SW480 (cell line): Measurements from ENCODE around the gene GRN.
"Not testable (repeated sequence)": the region's sequence is repeated elsewhere in the genome, so short reads cannot be mapped to it uniquely, and the experiment has no call there.

Experiments used
- DNase-seq: peaks from one replicate; pipeline ENCODE4 v3.0.0-alpha.2; 2016; ENCODE audit warnings: low spot score

The GRN gene

DNA sequence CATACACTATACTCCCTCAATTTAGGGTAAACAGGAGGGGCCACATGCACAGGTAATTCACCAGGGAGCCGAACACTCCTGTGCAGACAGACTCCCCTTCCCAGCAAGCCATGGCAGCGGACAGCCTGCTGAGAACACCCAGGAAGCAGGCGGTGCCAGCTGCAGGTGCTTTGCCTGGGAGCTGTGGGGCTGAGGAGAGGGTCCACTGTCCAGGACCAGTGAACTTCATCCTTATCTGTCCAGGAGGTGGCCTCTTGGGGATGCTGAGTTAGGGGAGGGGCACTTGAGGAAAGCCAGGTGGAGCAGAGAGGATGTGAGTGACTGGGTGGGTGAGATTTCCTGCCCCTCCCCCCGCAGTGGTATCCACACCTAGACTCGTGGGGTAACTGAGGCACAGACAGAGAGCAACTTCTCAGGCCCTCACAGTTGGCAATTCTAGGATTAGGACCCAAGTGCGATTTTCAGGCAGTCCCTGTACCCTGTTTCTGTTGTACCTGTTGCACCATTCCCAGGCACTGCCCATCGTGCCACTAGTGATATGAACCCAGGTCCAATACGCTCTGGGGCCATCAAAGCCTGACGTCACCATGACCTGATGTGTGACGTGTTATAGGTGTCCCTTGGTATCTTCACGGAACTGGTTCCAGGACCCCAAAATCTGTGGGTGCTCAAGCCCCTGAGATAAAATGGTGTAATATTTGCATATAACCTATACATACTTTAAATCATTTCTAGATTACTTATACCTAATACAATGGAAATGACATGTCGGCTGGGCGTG lies 1.2 kb downstream of the GRN start:
- no peak for DNase-seq

DNA sequence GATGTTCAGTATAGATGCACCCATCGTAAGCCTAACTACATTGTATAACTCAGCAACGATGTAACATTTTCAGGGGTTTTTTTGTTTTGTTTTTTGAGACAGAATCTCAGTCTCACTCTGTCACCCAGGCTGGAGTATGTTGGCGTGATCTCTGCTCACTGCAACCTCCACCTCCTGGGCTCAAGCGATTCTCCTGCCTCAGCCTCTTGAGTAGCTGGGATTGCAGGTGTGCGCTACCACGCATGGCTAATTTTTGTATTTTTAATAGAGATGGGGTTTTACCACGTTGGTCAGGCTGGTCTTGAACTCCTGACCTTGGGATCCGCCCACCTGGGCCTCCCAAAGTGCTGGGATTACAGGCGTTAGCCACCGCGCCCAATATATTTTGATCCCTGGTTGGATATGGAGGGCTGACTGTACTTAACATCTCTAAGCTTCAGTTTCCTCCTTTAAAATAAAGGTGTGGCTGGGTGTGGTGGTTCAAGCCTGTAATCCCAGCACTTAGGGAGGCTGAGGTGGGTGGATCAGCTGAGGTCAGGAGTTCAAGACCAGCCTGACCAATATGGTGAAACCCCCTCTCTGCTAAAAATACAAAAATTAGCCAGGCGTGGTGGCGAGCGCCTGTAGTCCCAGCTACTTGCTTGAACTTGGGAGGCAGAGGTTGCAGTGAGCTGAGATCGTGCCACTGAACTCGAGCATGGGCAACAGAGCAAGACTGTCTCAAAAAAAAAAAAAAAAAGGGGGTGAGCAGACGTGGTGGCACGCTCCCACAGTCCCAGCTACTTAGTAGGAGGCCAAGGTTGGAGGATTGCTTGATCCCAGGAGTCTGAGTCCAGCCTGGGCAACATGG lies 2.3 kb downstream of the GRN start:
- DNase-seq: not testable (repeated sequence)

DNA sequence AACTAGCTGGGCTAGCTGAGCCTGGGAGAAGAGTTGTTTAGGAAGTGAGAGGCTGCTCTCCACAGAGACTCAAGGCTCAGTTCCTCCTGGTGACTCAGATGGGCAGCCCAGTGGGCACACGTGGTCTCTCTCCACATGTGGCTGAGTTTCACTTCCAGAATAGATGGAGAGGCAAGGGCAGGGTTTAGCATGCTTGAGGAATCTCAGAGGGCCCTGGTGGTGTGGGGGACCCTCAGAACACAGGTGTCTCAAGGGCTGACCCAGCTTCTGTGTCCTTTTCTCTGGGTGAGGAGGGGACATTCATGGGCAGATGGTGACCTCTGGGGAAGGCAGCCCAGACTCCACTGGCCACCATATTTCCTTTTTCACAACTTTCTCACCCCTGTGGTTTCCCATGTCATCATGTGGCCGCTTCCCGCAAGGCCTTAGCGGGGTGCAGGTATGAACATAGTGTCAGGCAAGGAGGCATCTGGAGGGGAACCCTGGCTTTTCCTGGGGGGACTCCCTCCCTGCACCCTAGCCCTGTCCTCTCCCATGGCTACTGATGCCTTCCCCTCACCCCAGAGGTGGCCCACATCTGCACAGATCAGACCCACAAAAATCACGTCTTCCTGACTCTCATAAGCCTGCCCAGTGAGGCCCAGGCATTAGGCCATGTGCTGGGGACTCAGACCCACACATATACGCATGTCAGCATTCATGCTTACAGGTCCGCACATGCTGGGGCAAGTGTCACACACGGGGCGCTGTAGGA lies 3.3 kb downstream of the GRN start:
- no peak for DNase-seq

DNA sequence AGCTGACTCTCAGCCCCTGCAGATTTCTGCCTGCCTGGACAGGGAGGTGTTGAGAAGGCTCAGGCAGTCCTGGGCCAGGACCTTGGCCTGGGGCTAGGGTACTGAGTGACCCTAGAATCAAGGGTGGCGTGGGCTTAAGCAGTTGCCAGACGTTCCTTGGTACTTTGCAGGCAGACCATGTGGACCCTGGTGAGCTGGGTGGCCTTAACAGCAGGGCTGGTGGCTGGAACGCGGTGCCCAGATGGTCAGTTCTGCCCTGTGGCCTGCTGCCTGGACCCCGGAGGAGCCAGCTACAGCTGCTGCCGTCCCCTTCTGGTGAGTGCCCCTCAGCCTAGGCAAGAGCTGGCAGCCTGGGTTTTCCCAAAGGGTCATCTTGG lies 3.9 kb downstream of the GRN start:
- no peak for DNase-seq

DNA sequence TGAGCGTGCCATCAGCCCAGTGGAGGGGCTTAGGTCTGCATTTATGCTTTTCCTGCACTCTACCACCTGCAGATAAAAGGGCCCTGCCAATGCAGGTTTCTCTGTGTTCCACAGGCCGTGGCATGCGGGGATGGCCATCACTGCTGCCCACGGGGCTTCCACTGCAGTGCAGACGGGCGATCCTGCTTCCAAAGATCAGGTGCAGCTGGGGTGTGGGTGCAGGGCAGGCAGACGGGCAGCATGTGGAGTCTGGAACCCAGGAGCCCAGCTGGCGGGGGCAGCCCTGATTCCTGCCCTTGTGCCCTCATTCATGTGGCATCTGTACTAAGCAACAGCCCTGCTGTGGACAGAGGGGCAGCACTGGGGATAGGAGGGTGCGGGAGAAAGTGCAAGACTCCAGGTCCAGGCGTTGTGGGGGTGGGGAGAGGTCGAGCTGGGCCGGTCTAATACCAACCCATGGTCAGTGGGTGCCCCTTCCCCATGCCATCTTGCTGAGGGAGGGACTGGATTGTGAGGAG lies 4.5 kb downstream of the GRN start:
- DNase-seq: no peak

DNA sequence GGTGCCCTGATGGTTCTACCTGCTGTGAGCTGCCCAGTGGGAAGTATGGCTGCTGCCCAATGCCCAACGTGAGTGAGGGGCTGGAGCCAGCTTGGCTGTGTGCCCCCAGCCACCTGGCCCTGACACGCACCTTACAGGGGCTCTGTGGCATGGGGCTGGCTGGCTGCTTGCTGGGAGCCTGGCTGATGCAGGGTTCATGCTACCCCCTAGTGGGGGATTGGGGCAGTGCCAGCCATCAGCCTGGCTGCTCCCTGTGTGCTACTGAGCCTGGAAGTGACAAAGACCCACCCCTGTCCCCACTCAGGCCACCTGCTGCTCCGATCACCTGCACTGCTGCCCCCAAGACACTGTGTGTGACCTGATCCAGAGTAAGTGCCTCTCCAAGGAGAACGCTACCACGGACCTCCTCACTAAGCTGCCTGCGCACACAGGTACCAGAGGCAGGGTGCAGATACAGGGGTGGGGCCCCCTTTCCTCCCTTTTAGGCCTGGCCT lies 5.7 kb downstream of the GRN start:
- no peak for DNase-seq

DNA sequence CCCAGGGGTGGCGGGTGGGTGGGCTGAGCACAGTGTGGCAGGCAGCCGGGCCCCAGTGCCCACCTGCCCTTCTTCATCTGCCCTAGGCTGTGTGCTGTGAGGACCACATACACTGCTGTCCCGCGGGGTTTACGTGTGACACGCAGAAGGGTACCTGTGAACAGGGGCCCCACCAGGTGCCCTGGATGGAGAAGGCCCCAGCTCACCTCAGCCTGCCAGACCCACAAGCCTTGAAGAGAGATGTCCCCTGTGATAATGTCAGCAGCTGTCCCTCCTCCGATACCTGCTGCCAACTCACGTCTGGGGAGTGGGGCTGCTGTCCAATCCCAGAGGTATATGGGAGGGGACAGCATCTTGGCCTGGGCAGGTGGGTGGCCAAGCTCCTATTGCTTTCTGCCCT lies 6.4 kb downstream of the GRN start:
- no peak for DNase-seq

DNA sequence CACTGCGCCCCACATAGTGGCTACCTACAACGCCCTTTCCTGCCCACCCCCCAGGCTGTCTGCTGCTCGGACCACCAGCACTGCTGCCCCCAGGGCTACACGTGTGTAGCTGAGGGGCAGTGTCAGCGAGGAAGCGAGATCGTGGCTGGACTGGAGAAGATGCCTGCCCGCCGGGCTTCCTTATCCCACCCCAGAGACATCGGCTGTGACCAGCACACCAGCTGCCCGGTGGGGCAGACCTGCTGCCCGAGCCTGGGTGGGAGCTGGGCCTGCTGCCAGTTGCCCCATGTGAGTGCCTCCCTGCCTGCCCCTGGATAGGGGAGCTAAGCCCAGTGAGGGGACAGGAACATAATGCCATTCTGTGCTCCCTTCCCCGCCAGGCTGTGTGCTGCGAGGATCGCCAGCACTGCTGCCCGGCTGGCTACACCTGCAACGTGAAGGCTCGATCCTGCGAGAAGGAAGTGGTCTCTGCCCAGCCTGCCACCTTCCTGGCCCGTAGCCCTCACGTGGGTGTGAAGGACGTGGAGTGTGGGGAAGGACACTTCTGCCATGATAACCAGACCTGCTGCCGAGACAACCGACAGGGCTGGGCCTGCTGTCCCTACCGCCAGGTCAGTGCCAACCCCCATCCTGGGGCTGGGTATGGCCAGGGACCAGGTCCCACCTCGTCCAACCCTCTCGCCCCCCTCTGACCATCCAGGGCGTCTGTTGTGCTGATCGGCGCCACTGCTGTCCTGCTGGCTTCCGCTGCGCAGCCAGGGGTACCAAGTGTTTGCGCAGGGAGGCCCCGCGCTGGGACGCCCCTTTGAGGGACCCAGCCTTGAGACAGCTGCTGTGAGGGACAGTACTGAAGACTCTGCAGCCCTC lies 7.1 kb downstream of the GRN start:
- DNase-seq: no peak

DNA sequence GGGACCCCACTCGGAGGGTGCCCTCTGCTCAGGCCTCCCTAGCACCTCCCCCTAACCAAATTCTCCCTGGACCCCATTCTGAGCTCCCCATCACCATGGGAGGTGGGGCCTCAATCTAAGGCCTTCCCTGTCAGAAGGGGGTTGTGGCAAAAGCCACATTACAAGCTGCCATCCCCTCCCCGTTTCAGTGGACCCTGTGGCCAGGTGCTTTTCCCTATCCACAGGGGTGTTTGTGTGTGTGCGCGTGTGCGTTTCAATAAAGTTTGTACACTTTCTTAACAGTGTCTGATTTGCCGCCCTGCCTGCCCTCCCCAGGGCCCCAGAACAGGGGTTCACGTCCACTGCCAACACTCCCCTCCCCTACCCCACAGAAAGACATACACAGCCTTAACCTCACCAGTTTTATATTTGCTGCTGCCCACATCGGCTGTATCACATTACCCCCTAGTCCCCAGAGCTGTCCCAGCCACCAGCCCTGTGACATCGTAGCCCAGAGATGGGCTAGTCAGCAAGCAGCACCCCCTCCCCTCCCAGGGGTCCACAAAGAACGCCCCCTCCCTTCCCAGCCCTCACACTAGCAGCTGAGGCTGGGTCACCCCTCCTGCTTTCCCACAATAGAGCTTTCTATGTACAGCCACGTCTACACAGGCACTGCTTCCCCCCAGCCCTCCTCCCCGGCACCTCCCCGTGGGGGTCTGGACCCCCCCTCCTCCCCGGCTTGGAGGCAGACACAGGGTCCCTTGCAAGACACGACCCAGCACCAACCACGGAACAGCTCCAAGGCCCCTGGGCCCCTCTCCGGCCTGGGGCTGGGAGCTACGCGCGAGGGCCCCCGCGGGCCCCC lies 7.9 kb downstream of the GRN start:
- DNase-seq: no peak

DNA sequence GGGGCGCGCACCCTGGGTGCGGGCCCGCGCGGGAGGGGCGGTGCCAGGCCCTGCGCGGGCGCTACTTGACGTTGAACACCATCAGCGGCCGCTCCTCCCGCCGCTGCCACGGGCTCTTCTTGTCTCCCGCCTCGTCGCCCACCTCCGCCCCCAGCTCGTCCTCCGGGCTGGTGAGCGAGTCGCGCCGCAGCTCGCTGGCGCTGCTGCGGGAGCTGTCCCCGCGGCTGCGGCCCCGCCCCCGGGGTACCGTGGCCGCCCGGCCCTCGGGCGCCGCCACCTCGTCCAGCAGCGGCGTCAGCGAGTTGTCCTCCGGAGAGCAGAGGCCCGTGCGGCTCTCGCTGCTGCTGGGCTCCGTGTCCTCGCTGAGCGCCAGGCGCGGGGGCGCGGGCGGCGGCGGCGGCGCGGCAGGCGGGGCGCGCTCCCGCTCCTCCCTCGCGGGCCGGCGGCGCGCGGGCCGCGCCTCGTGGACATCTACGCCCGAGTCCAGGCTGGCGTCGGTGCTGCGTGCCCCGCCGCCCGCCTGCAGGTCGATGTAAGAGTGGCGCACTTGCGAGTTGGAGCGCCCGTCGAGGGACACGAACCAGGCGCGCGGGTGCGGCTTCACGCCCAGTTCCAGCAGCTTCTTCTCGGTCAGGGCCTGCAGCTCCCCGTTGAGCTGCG lies 8.7 kb downstream of the GRN start:
- DNase-seq: no peak

DNA sequence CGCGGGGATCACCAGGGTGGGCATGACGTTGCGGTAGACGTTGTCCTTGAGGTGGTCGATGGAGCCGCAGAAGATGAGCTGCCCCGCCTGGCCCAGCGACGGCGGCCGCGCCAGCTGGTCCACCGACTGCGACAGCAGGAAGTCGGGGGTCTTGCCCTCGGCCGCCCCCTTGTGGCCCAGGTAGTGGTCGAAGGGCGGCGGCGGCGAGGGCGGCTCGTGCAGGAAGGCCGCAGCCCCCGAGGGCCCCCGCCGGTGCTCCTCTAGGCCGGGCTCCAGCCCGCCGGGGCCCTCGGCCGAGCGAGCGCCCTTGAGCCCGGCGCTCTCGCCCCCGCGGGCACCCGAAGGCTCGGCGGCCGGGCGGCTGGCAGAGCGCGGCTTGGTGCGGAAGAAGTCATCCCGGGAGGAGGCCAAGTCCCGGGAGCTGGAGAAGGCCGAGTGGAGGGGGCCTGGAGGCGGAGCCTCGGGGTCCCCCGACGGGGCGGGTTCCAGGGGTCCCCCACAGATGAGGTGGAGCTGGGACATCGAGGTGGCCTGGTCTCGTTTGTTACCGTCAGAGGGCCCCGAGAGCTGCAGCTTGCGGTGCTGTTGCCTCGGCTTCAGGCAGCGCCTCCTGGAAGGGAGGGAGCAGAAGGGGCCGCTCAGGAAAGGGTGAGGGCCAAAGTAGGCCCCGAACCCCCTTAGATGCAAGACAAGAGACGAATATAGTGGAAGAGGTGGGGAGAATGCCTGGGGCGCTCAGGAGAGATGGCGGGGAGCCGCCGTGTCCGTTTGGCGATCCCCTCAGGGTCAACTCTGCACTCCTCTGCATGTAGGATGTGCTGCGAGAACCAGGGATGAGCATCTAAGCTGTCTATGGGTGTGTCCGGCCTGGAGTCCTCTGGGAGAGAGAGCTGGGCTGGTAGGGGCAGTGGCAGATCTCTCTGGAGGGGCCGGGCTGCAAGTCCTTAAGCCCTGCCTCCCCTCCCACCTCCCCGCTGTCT lies 9.8 kb downstream of the GRN start:
- DNase-seq: no peak

DNA sequence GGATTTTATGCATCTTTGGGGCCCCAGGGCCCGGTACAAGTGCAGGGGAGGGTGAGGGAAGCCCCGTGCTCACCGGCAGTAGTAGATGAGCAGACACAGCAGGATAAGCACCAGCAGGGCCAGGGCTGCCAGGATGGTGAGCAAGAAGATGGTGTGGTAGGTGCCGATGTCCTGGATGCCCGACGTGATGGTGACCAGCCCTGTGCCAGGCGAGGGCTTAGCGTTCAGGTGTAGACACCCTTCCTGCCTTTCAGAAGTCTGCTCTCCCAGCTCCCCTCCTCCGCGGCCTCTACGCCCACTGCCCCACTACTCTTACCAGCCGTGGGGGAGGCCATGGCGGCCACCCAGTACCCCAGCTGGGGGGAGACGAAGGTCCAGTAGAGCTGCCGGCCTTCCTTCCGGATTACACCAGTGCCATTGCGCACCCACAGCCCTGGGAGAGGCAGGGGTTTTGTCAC lies 10.6 kb downstream of the GRN start:
- no peak for DNase-seq

DNA sequence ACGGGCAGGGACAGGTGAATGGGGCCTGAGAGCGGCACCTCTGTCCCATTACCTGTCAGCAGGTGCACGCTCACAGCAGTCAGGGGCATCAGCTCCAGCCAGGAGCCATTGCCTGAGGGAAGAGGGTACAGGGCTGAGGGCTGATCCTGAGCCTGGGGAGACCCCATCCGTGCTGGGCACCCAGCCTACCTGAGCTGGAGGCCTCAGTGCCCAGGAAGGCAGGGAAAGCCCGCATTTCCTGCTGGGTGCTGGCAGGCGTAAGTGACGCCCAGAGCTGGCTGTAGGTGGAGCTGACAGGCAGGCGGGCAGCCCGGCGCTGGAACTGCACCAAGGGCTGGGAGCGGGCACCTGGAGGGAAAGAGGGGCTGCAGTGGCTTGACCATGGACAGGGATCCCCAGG lies 11.1 kb downstream of the GRN start:
- DNase-seq: no peak

DNA sequence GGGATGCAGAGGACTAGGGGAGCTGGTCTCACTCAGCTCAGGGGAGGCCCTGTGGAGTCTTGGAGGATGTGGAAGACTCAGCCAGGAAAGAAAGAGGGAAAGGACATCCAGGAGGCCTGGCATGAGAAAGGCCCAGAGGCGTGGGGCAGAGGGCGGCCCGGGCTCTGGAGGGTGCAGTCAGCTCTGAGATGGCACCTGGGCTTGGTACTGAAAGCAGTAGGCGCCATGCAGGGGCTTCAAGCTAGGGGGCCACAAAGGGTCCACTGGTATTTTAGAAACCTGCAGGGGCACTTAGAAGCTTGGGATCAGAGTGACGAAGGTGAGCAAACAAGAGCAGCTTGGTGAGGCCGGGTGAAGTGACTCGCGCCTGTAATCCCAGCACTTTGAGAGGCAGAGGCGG lies 13.0 kb downstream of the GRN start:
- no peak for DNase-seq

DNA sequence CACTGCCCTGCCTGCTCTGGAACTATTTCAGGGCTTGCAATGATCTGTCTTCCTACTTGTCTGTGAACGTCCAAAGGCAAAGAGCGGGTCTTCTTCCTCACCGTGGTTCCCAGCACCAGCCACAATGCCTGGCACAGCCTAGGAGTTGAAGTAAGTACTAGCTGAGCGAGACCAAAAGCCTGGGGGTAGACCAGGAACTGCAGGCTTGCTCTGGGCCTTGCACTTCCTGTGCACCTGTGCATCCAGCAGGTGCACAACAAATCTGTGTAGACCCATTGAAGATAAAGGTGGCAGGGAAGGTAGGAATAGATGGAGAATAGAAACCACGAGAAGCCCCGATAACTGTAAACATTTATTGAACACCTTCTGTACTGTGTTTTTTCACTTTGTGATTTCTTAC lies 13.9 kb downstream of the GRN start:
- DNase-seq: no peak

DNA sequence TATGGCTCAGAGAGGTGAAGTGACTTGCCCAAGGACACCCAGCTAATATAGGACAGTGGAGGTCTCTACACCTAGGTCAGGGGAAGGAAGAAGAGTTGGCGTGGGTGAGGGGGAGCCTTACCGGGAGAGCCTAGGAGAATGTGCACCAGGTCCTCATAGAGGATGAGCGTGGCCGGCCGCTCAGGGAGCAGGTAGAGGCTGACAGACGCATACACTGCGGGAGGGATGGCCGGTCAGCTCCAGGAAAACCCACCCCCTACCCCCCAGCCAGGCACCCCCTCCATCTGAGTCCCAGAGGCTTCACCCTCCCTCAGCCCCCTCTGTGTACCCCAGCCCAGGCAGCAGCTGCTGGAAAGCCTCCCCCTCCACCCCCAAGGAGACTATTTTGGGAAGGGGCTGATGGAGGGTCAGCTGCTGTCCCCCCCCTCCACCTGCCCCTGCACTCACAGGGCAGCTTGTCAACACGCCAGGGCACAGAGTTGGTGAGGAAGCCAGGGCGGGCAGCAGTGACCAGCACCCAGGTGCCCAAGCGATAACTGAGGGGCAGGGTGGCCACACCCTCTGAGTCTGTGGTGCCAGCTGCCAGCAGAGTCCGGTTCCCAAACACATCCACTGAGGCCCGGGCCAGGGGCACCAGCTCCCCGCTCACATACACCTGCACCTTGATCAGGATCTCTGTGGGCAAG lies 14.5 kb downstream of the GRN start:
- DNase-seq: no peak

DNA sequence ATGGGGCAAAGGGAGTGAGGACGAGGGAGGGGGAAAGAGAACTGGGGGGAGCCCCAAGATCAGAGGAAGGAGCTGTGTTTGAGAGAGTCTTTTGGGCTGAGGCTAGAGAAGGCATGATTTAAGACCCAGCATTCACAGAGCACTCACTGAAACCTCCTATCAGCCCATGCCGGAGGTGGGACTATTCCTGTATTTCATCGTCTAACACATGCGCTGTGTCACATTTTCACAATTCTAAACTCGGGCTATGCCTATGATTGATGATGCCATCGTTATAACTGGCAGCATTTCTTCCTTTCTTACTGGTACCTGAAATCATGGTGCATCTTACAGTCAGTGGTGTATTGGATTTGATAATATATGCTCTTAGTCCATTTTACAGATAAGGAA lies 15.0 kb downstream of the GRN start:
- DNase-seq: no peak

DNA sequence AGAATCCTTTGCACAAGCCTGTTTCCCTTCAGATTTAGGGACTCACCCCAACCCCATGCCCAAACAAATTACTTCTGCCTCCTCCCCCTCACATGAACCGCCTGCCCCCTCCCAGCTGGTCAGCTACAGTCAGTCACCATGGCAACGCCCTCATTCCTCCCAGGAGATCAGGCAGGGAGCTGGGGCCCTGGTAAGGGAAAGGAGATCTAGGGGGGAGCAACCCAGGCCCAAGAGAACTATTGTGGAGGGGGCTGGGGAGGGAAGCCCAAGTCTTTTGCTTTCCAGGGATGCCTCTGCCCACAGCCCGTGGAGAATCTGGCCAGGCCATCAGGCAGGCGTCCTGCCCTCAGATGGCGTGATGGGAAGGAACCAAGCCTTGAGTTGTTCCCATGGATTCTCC lies 15.7 kb downstream of the GRN start:
- DNase-seq: no peak
